Uterus (tissue), 4 donors: ENCODE results near the gene RREB1. TPM values are rescaled to one million over a fixed set of nuclear protein-coding genes. Genes with fewer than 3 reads are reported as not detected.

Source experiments
- DNase-seq, 2 donors: peaks; one replicate each; pipeline ENCODE4 v3.0.0-alpha.2; 2019 to 2020
- H3K27ac ChIP-seq, 2 donors: fragments of 200-600 bp; sonication (generic); 1 replicate in 1 of 2; 2 replicates in 1 of 2; pipeline ENCODE4 v1.5.1; 2016 to 2018
- H3K27me3 ChIP-seq, 2 donors: fragments of 200-600 bp; sonication (generic); one replicate each; pipeline ENCODE4 v1.5.1; 2018 to 2019; ENCODE audit warnings: control low read depth in 1 of 2
- H3K36me3 ChIP-seq, 2 donors: fragments of 200-600 bp; sonication (generic); one replicate each; pipeline ENCODE4 v1.5.1; 2019; ENCODE audit warnings: control low read depth in 1 of 2
- H3K4me1 ChIP-seq, 2 donors: fragments of 200-600 bp; sonication (generic); one replicate each; pipeline ENCODE4 v1.5.1; 2018 to 2019; ENCODE audit warnings: control low read depth in 1 of 2
- H3K4me3 ChIP-seq, 2 donors: fragments of 200-600 bp; sonication (generic); 1 replicate in 1 of 2; 2 replicates in 1 of 2; pipeline ENCODE4 v1.5.1; 2018 to 2019; ENCODE audit warnings: mild to moderate bottlenecking in 1 of 2
- H3K9me3 ChIP-seq, 2 donors: fragments of 200-600 bp; sonication (generic); one replicate each; pipeline ENCODE4 v1.5.1; 2019; ENCODE audit warnings: control low read depth in 1 of 2
- CTCF ChIP-seq, 4 experiments: fragments of 200-600 bp in 2 of 4; fragments of 450-650 bp in 2 of 4; sonication (generic) in 2 of 4; IDR thresholded peaks; one replicate each; pipeline ENCODE4 v1.5.1; 2016 to 2019; ENCODE audit warnings: antibody characterized with exemption in 4 of 4, mild to moderate bottlenecking in 2 of 4, moderate library complexity in 1 of 4
- POLR2A ChIP-seq, 2 donors: fragments of 450-650 bp; IDR thresholded peaks; one replicate each; pipeline ENCODE4 v1.6.1; 2016; ENCODE audit warnings: antibody characterized with exemption in 2 of 2, mild to moderate bottlenecking in 1 of 2, moderate library complexity in 1 of 2
- intact Hi-C: fragments of 100-400 bp; cut with DNase I; formaldehyde crosslinking; loops from one replicate; pipeline ENCODE4 v1.15.1; 2023; ENCODE audit warnings: low total_unique reads
- total RNA-seq, 4 donors: library from RNA; depleted of rRNA in 3 of 4; stranded (reverse); fragments of >200 nt in 3 of 4; gene quantifications; one replicate each; pipeline versions ENCODE4 v1.1.0 to v1.2.4, GENCODE V29; 2014 to 2023
- donor health status: DM: yes; HTN: yes; CAD: no.

RREB1 gene
- total RNA-seq, 4 donors from 2014 or later: 15.1 to 65.9 (median 22.7) TPM

- no peaks in the 10 kb centered on the region for H3K9me3 ChIP-seq
- intact Hi-C loops: no loop called here
- TF ChIP-seq POLR2A (IDR thresholded peaks at IDR 0.05): no peak
- no peak for TF ChIP-seq CTCF (IDR thresholded peaks at IDR 0.05)
- no peak overlapping the region for H3K4me3 ChIP-seq
- H3K27ac ChIP-seq: no peak overlapping the region
- DNase-seq: no peak
- H3K36me3 ChIP-seq: no peaks in the 10 kb centered on the region
- no peaks in the 10 kb centered on the region for H3K4me1 ChIP-seq
- H3K27me3 ChIP-seq: no peaks in the 10 kb centered on the region
These were observed 32.3 kb upstream of the RREB1 start for GRCh38 chr6:7075341-7076000.

- Histone ChIP-seq H3K9me3 (no peaks in the 10 kb centered on the region), H3K4me3 (no peak overlapping the region), H3K27ac (no peak overlapping the region), H3K4me1 (no peaks in the 10 kb centered on the region), H3K27me3 (no peaks in the 10 kb centered on the region), H3K36me3 (no peaks in the 10 kb centered on the region)
- no peak for TF ChIP-seq POLR2A (IDR thresholded peaks at IDR 0.05)
- no peak for TF ChIP-seq CTCF (IDR thresholded peaks at IDR 0.05)
- intact Hi-C loops: no loop called here
- no peak for DNase-seq
These were observed 29.9 kb upstream of the RREB1 start for GRCh38 chr6:7077856-7078255.

DNA sequence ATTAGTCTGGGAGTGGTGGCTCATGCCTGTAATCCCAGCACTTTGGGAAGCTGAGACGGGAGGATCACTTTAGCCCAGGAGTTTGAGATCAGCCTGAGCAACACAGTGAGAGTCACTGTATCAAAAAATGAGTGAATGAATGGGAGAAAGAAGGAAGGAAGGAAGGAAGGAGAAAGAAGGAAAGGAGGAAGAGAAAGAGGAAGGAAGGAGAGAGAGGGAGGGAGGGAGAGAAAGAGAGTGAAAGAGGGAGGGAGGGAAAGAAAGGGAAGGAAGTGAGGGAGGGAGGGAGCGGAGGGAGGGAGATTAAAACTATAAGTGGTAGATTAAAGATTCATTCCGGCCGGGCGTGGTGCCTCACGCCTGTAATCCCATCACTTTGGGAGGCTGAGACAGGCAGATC is 28.9 kb upstream of the RREB1 start:
- Histone ChIP-seq H3K36me3 (no peaks in the 10 kb centered on the region), H3K4me3 (no peak overlapping the region), H3K27ac (no peak overlapping the region), H3K4me1 (no peaks in the 10 kb centered on the region), H3K27me3 (no peaks in the 10 kb centered on the region), H3K9me3 (no peaks in the 10 kb centered on the region)
- intact Hi-C loops: no loop called here
- TF ChIP-seq CTCF (IDR thresholded peaks at IDR 0.05): no peak
- no peak for TF ChIP-seq POLR2A (IDR thresholded peaks at IDR 0.05)
- DNase-seq: no peak

DNA sequence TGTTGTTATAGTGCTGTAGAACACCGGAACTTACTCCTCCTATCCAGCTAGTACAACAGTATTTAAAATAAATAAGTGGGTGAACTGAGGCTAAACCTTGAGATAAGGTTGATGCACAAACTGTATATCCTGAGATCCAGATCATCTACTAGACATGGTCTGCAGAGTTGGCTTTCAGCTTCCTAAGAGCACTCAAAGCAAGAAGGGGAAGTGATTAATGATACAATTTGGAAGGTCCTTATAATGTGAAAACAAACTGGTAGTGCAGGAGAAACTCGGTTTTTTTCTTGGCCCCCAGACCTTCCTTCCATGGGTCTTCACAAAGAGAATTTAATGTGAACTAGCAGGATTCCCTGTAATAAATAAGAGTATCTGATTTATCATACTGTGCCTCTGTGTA is 27.4 kb upstream of the RREB1 start:
- intact Hi-C loops: no loop called here
- Histone ChIP-seq H3K9me3 (no peaks in the 10 kb centered on the region), H3K4me1 (no peaks in the 10 kb centered on the region), H3K36me3 (no peaks in the 10 kb centered on the region), H3K27me3 (no peaks in the 10 kb centered on the region), H3K4me3 (no peak overlapping the region), H3K27ac (no peak overlapping the region)
- DNase-seq: no peak
- TF ChIP-seq CTCF (IDR thresholded peaks at IDR 0.05) (no peak), POLR2A (IDR thresholded peaks at IDR 0.05) (no peak)

DNA sequence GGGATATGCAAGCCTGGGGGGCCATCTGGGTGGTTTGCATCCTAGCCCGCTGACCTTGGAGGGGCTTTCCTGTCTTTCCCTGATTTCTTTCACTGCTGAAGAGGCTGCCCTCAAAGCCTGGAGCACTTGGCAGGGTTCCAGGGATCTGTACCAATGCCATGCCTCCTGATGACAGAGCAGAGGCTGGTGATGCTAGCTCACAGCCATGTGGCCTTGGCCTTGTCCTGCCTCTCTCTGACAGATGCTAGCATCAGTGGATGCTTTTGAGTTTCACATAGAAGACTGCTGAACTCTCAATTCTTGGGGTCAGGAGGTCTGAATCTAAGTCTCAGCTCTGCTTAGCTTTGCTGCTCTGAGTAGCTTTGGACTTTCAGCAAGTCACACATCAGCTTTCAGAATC is 21.9 kb upstream of the RREB1 start:
- no peaks in the 10 kb centered on the region for H3K9me3 ChIP-seq
- H3K36me3 ChIP-seq: no peaks in the 10 kb centered on the region
- no peaks in the 10 kb centered on the region for H3K27me3 ChIP-seq
- DNase-seq: peak; percentile 23 to 32
- H3K4me1 ChIP-seq: no peaks in the 10 kb centered on the region
- intact Hi-C loops: no loop called here
- H3K4me3 ChIP-seq: no peak overlapping the region
- peak overlapping the region; percentile 42 to 52 for H3K27ac ChIP-seq
- no peak for TF ChIP-seq POLR2A (IDR thresholded peaks at IDR 0.05)
- no peak for TF ChIP-seq CTCF (IDR thresholded peaks at IDR 0.05)
